Kidney epithelial cell (primary cell): Measurements from ENCODE around the gene CERS5. TPM values are rescaled to one million over a fixed set of nuclear protein-coding genes. Genes with fewer than 3 reads are reported as not detected.
"Not testable (repeated sequence)": the region's sequence is repeated elsewhere in the genome, so short reads cannot be mapped to it uniquely, and the experiment has no call there.

Experiments
- DNase-seq: peaks from one replicate; pipeline ENCODE4 v3.0.0-alpha.2; 2010; ENCODE audit warnings: low read depth
- H3K27me3 ChIP-seq: 2 replicates; pipeline ENCODE4 v1.6.0; 2011; ENCODE audit warnings: low read length; ENCODE audit not compliant: control insufficient read depth, insufficient read depth
- H3K36me3 ChIP-seq: 2 replicates; pipeline ENCODE4 v1.5.1; 2011; ENCODE audit warnings: low read length; ENCODE audit not compliant: control insufficient read depth, insufficient read depth
- H3K4me3 ChIP-seq: 2 replicates; pipeline ENCODE4 v1.5.1; 2011; ENCODE audit warnings: low read depth, mild to moderate bottlenecking, control low read depth, low read length
- total RNA-seq: library from RNA; depleted of rRNA; stranded (reverse); fragments of >200 nt; gene quantifications from 2 replicates; pipeline ENCODE4 v1.2.3, GENCODE V29; 2015
- TF ChIP-seq, protein P1 (sequence below): IDR thresholded peaks from 2 replicates; pipeline ENCODE4 v1.5.1; 2011; ENCODE audit warnings: mild to moderate bottlenecking, moderate library complexity, low read length, control low read depth, inconsistent platforms; ENCODE audit not compliant: insufficient read depth, poor library complexity, severe bottlenecking

Gene CERS5
- total RNA-seq, 1 donor from 2014 or later: 40.9 TPM

DNA sequence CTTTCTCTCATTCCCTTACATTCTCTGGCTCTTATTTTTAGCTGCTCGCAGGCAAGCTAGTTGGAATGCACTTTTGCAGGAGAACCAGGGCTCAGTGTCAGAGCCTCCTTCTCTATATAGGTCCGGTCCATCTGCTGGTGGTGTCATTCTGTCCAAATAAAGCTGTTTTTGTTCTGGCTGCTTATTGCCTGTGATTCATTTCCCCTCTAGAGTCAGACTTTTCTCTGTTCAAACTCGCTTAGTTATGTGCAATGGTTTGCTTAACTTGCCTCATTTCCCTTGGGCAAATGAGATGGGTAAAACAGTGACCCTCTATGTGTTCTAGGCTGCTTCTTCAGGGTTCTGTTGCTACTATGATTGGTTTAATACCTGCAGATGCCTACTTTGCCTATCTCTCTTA, 79.2 kb downstream of the CERS5 start:
- TF ChIP-seq, protein P1, sequence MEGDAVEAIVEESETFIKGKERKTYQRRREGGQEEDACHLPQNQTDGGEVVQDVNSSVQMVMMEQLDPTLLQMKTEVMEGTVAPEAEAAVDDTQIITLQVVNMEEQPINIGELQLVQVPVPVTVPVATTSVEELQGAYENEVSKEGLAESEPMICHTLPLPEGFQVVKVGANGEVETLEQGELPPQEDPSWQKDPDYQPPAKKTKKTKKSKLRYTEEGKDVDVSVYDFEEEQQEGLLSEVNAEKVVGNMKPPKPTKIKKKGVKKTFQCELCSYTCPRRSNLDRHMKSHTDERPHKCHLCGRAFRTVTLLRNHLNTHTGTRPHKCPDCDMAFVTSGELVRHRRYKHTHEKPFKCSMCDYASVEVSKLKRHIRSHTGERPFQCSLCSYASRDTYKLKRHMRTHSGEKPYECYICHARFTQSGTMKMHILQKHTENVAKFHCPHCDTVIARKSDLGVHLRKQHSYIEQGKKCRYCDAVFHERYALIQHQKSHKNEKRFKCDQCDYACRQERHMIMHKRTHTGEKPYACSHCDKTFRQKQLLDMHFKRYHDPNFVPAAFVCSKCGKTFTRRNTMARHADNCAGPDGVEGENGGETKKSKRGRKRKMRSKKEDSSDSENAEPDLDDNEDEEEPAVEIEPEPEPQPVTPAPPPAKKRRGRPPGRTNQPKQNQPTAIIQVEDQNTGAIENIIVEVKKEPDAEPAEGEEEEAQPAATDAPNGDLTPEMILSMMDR: no peak
- Histone ChIP-seq H3K36me3 (peaks cover 1% of the 10 kb centered on the region), H3K27me3 (no peaks in the 10 kb centered on the region), H3K4me3 (no peak overlapping the region)
- no peak for DNase-seq

DNA sequence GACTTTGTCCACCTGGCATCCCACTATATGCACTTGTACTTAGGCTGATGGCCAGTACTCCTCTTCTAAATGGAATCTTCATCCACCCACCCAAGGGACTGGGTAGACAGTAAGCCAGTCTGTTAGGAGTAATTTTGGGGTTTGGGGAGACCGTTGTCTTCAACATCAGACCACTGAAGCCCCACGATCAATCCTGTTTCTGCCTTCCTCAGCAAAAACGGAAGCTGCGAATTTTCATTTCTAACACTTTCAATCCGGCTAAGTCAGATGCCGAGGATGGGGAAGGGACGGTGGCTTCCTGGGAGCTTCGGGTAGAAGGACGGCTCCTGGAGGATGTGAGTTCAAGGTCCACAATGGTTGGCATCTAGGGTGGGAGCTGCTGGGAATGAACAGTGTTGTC, 80.0 kb downstream of the CERS5 start:
- DNase-seq: no peak
- Histone ChIP-seq H3K27me3 (no peaks in the 10 kb centered on the region), H3K4me3 (no peak overlapping the region), H3K36me3 (peaks cover 1% of the 10 kb centered on the region)
- TF ChIP-seq, protein P1: no peak

DNA sequence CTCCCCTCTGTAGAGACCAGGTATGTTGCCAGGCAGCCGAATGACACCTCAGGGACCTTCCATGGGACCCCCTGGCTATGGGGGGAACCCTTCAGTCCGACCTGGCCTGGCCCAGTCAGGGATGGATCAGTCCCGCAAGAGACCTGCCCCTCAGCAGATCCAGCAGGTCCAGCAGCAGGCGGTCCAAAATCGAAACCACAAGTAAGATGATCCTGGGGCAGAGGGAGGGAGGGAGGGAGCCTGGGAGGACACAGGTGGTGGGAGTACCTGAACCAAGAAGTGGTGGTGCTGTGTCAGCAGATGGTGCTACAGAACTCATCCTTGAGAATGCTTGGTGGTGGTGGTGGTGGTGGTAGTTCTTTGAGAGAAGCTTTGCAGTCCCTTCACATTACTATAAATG, 81.0 kb downstream of the CERS5 start:
- TF ChIP-seq, protein P1: no peak
- Histone ChIP-seq H3K36me3 (peaks cover 1% of the 10 kb centered on the region), H3K4me3 (peak overlapping the region; percentile 53), H3K27me3 (no peaks in the 10 kb centered on the region)
- no peak for DNase-seq

DNA sequence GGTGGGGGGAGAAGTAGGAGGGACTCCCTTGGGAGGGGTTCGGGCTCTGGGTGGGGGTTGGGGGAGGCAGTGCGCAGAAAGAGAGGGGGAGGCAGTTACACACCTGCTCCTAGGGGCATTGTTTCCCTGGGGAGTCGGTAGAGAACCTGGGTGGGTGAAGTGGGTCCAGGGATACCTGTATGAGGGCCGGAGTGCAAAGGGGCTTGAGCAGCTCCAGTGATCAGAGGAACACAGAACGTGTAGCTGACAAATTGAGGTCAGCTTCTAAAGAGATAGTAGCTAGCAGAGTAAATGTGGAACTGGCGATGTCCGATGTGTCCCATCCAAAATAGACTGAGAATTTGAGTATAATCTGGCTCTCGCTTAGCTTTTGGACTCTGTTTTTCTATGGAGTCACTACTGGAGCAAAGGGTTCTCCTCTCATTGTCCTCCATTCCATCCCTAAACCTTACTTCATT, 81.5 kb downstream of the CERS5 start:
- TF ChIP-seq, protein P1: no peak
- Histone ChIP-seq H3K27me3 (peaks cover 3% of the 10 kb centered on the region), H3K36me3 (peaks cover 1% of the 10 kb centered on the region), H3K4me3 (peak overlapping the region; percentile 53)
- DNase-seq: no peak

DNA sequence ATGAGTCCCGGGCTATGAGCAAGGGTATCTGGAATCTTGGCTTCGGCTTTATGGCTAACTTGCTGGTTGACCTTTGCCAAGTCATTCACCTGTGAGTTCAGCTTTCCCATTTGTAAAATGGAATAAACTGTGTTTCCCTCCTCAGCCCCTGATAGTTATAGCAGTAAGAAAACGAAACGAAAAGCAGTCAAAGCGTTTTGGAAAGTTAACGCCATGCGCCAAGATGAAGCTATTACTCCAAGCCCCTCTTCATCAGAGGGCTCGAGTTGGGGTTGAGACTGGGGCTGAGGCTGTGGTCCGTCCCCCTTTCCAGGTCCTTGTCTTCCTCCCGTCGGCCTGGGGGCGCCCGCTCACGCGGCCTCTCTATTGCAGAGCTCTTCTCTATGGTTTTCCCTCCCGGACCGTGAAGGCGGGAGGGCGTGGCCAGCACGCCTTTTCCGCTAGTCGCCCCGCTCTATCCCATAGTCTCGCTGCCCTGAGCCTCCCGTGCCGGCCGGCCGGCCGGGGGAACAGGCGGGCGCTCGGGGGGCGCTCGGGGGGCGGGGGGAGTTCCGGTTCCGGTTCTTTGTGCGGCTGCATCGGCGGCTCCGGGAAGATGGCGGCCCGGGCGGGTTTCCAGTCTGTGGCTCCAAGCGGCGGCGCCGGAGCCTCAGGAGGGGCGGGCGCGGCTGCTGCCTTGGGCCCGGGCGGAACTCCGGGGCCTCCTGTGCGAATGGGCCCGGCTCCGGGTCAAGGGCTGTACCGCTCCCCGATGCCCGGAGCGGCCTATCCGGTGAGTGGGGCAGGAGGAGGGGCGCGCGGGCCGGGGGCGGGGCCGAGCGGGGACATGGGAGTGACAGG, 82.2 kb downstream of the CERS5 start, which contains the start of gene SMARCD1:
Gene SMARCD1 (plus strand): TSS at position 568 of the 840 bp plus-strand sequence. CDS start 28 bp downstream, at position 596.
- peaks cover 3% of the 10 kb centered on the region for H3K27me3 ChIP-seq
- H3K4me3 ChIP-seq: peak within 1 kb of the TSS; percentile 53
- peaks cover 1% of the 10 kb centered on the region for H3K36me3 ChIP-seq
- TF ChIP-seq, protein P1: peak; percentile 74
- peak; percentile 72 for DNase-seq

DNA sequence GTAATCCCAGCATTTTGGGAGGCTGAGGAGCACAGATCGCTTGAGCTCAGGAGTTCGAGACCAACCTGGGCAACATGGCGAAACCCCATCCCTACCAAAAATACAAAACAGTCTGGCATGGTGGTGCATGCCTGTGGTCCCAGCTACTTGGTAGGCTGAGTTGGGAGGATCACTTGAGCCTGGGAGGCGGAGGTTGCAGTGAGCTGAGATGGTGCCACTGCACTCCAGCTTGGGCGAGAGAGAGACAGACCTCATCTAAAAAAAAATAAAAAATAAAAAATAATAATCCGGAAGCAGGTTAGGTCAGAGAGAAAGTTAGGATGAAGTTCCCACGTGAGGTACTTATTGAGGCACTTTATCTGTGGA, 82.8 kb downstream of the CERS5 start:
- not testable (repeated sequence) for H3K27me3 ChIP-seq, H3K36me3 ChIP-seq, DNase-seq
- H3K4me3 ChIP-seq: peak overlapping the region; percentile 53
